SU-DHL-6 (cell line): ENCODE results near the gene CCDC185.

Source experiments
- H2AFZ ChIP-seq: fragments of 200-600 bp; sonication (generic); 2 replicates; pipeline ENCODE4 v1.6.1; 2014; ENCODE audit warnings: low read depth, mild to moderate bottlenecking, moderate library complexity, mixed read lengths, antibody characterized with exemption, low read length; ENCODE audit not compliant: severe bottlenecking
- H3F3A ChIP-seq: fragments of 200-600 bp; shearing (Covaris generic); 2 replicates; pipeline ENCODE4 v1.6.0; 2016; ENCODE audit warnings: antibody characterized with exemption, mild to moderate bottlenecking; ENCODE audit not compliant: insufficient read depth
- H3K27ac ChIP-seq: fragments of 200-600 bp; sonication (generic); 2 replicates; pipeline ENCODE4 v1.5.1; 2016; ENCODE audit warnings: low read depth, mild to moderate bottlenecking, low read length, moderate library complexity, mixed read lengths
- H3K27me3 ChIP-seq: fragments of 200-600 bp; sonication (generic), shearing (Covaris generic); 2 replicates; pipeline ENCODE4 v1.6.0; 2014; ENCODE audit warnings: mild to moderate bottlenecking, low read length
- H3K36me3 ChIP-seq: fragments of 200-600 bp; sonication (generic); 2 replicates; pipeline ENCODE4 v1.6.1; 2014; ENCODE audit warnings: mild to moderate bottlenecking, low read length, mixed read lengths
- H3K4me2 ChIP-seq: fragments of 300-600, 200-600 bp; shearing (Covaris generic), sonication (generic); 2 replicates; pipeline ENCODE4 v1.6.0; 2014; ENCODE audit warnings: low read length, low read depth, mild to moderate bottlenecking; ENCODE audit not compliant: poor library complexity, severe bottlenecking
- H3K4me3 ChIP-seq: fragments of 200-600 bp; sonication (generic); 2 replicates; pipeline ENCODE4 v1.5.1; 2014; ENCODE audit warnings: antibody characterized with exemption, low read length, mild to moderate bottlenecking, mixed read lengths; ENCODE audit not compliant: insufficient read depth, poor library complexity, severe bottlenecking
- H3K79me2 ChIP-seq: fragments of 200-600 bp; sonication (generic); 2 replicates; pipeline ENCODE4 v1.6.1; 2014; ENCODE audit warnings: mild to moderate bottlenecking, low read length, moderate library complexity; ENCODE audit not compliant: insufficient read depth
- H3K9ac ChIP-seq: fragments of 200-600 bp; sonication (generic); 2 replicates; pipeline ENCODE4 v1.7.0; 2014; ENCODE audit warnings: mild to moderate bottlenecking, low read length
- H3K9me2 ChIP-seq: fragments of 200-600 bp; sonication (generic); replicated peaks from 2 replicates; pipeline ENCODE4 v1.6.1; 2014; ENCODE audit warnings: low read length; ENCODE audit not compliant: insufficient read depth
- H3K9me3 ChIP-seq: fragments of 200-600 bp; sonication (generic); 2 replicates; pipeline ENCODE4 v1.6.1; 2014; ENCODE audit warnings: low read length, mixed read lengths; ENCODE audit not compliant: insufficient read depth
- H4K20me1 ChIP-seq: fragments of 200-600 bp; sonication (generic); 2 replicates; pipeline ENCODE4 v1.6.1; 2014; ENCODE audit warnings: low read depth, mild to moderate bottlenecking, antibody characterized with exemption, low read length, moderate library complexity, mixed read lengths
- CTCF ChIP-seq: fragments of 200-600 bp; sonication (generic); IDR thresholded peaks from one replicate; pipeline ENCODE4 v1.5.1; 2017; ENCODE audit warnings: antibody characterized with exemption, mild to moderate bottlenecking, low read length, moderate library complexity; ENCODE audit not compliant: insufficient read depth, poor library complexity, severe bottlenecking
- EZH2phosphoT487 ChIP-seq: fragments of 200-600 bp; sonication (generic), shearing (Covaris generic); conservative IDR thresholded peaks from 2 replicates; pipeline ENCODE4 v1.6.1; 2018; ENCODE audit warnings: mild to moderate bottlenecking, antibody characterized with exemption, low read length, moderate library complexity, mixed read lengths

Gene CCDC185

DNA sequence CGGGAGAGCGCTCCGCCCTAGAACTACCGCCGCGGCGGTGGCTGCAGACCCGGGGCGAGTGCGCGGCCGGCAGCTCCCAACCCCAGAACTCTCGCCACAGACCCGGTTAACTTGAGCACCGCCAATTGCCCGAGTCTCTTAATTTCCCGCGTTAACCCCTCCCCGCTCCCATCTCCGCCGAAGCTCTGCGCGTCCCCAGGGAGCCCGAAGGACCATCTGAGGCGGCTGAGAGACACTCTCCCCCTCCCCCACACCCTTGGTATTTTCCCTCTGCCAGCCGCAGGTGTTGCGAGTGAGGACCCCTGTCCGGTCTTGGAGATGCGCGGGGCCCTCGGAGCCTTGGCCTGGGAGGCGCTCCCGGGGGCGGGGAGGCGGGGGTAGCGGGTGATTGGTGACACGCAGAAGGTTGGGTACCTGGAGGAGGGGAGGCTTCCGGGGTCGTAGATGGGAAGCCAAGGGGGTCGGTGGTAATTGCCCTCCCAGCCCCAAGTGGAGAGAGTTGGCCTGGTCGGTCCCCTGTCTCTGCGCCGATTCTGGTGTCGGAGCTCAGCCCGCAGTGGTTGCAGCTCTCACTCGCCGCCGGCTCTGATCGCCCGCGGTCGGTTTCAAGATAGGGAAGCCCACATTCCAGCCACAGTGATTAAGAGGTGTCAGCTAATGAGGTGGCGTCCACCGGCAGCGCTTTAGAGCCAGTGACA is 28.4 kb upstream of the CCDC185 start:
- Histone ChIP-seq H3K36me3 (no peaks in the 10 kb centered on the region), H2AFZ (no peak overlapping the region), H3K27ac (no peak overlapping the region), H3K9ac (no peak overlapping the region), H3K9me2 (no peaks in the 10 kb centered on the region), H3K4me2 (no peak overlapping the region), H3K27me3 (no peaks in the 10 kb centered on the region), H3F3A (no peaks in the 10 kb centered on the region), H3K79me2 (no peaks in the 10 kb centered on the region), H3K4me3 (no peak overlapping the region), H4K20me1 (no peaks in the 10 kb centered on the region), H3K9me3 (no peaks in the 10 kb centered on the region)
- TF ChIP-seq CTCF (no peak), EZH2phosphoT487 (no peak)

GRCh38 chr1:223374064-223374610 is 19.1 kb upstream of the CCDC185 start:
- no peak overlapping the region for H3K4me2 ChIP-seq
- no peak overlapping the region for H2AFZ ChIP-seq
- H3F3A ChIP-seq = no peaks in the 10 kb centered on the region
- H3K79me2 ChIP-seq = no peaks in the 10 kb centered on the region
- H3K36me3 ChIP-seq = no peaks in the 10 kb centered on the region
- no peaks in the 10 kb centered on the region for H3K9me2 ChIP-seq
- no peak overlapping the region for H3K4me3 ChIP-seq
- H3K9ac ChIP-seq = no peak overlapping the region
- no peaks in the 10 kb centered on the region for H4K20me1 ChIP-seq
- peaks cover 7% of the 10 kb centered on the region; the same call in 1 of the 2 replicates for H3K9me3 ChIP-seq
- no peak for TF ChIP-seq CTCF
- TF ChIP-seq EZH2phosphoT487 = no peak
- H3K27ac ChIP-seq = no peak overlapping the region
- H3K27me3 ChIP-seq = 0 out of 2 replicates have a peak, but pooled peaks cover 2% of the 10 kb centered on the region

DNA sequence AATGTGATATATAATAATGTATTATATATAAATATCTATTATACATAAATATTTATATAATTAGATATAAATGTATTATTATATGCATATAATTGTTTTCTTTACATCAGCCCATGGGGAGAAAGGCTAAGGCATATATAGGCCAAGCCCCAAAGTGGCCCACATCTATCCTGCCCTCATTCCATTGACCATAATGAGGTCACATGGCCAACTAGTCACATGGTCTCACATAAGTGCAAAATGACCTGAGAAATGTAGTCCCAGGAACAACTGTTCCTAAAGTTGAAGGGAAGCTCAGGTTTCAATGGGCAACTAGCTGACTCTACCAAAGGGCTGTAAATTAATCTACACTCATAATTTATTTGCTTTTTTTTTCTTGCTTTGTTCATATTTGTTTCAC is 14.5 kb upstream of the CCDC185 start:
- peaks cover 7% of the 10 kb centered on the region; the same call in 1 of the 2 replicates for H3K9me3 ChIP-seq
- TF ChIP-seq EZH2phosphoT487 (no peak), CTCF (no peak)
- H3K4me3 ChIP-seq = no peak overlapping the region
- no peaks in the 10 kb centered on the region for H3K36me3 ChIP-seq
- no peak overlapping the region for H3K4me2 ChIP-seq
- H3F3A ChIP-seq = no peaks in the 10 kb centered on the region
- H3K79me2 ChIP-seq = no peaks in the 10 kb centered on the region
- no peak overlapping the region for H2AFZ ChIP-seq
- no peaks in the 10 kb centered on the region for H4K20me1 ChIP-seq
- H3K27ac ChIP-seq = no peak overlapping the region
- H3K9ac ChIP-seq = no peak overlapping the region
- no peaks in the 10 kb centered on the region for H3K9me2 ChIP-seq
- H3K27me3 ChIP-seq = 0 out of 2 replicates have a peak, but pooled peaks cover 2% of the 10 kb centered on the region
